GM18517 (cell line): ENCODE results near the gene IFNL1.
"Not testable (repeated sequence)": the region's sequence is repeated elsewhere in the genome, so short reads cannot be mapped to it uniquely, and the experiment has no call there.

Experiments
- ATAC-seq: cut with Tn5 transposase; IDR thresholded peaks from one replicate; pipeline ENCODE4 v1.9.1; 2021; ENCODE audit warnings: mild to moderate bottlenecking, moderate library complexity; ENCODE audit not compliant: unreplicated experiment

IFNL1 gene

DNA sequence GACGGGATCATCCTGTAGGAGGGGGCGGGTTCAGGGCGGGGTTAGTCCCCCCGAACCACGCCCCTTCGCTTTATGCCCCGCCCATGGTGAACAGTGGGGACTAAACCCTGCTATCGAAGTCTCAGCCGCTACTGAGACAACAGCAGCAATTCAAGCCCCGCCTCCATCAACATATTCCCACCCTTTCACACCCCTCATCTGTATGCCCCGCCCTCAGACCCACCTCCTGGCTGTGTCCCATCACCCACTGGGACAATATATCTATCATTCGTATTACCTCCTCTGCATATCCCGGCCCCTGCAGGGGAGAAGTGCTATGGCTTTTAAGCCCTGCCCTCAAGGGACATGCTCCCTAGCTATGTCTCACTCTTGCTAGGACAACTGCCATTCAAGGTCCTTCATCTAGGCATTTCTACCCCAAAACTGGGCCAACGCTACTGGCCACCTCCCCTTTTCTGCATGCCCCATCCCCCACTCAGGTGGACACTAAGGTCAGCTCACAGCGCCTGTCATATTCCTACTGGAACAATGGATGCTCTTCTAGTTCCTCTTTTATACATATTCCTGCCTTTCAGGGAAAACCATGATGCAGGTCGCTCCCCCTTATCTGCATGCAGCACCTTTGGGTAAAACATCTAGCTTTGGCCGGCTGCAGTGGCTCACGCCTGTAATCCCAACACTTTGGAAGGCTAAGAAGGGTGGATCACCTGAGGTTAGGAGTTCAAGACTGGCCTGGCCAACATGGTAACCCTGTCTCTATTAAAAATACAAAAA, 12.5 kb downstream of the IFNL1 start:
- ATAC-seq: no peak

DNA sequence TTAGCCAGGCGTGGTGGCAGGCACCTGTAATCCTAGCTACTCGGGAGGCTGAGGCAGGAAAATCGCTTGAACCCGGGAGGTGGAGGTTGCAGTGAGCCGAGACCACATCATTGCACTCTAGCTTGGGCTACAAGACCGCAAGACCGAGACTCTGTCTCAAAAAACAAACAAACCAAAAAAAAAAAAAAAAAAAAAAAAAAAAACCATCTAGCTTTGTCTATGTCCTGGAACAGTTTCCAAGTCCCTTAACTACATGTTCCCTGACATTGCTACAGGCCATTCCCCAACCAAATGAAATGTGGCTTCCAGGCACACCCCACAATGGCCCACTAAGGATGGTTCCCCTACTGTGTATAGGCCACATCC, 13.1 kb downstream of the IFNL1 start:
- not testable (repeated sequence) for ATAC-seq

- no peak for ATAC-seq
These were observed 14.5 kb downstream of the IFNL1 start for GRCh38 chr19:39310558-39311311.

GRCh38 chr19:39314016-39314728, 18.0 kb downstream of the IFNL1 start:
- ATAC-seq: no peak

- ATAC-seq: no peak
These were observed 19.7 kb downstream of the IFNL1 start for GRCh38 chr19:39315933-39316332.

GRCh38 chr19:39316627-39317321, 20.6 kb downstream of the IFNL1 start:
- ATAC-seq: no peak

- no peak for ATAC-seq
These were observed 21.3 kb downstream of the IFNL1 start for GRCh38 chr19:39317476-39317875.

GRCh38 chr19:39318071-39318470, 21.9 kb downstream of the IFNL1 start:
- no peak for ATAC-seq

DNA sequence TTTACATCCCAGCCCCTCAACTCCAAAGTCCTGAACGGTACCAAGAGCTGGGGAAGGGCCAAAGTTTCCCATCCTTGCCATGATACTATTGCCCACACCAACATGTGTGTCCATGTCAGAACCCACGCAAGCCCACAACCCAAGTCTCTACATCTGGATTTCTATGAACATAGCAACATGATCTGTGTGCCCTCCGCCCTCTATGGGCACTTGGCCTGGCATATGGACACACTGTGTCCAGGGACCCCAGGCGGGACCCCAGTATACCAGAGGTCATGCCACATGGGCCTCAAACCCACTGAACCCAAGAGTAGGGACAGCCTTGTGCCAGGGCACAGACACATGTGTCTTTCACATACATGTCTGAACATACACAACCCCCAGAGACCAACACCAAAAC, 22.5 kb downstream of the IFNL1 start:
- ATAC-seq: no peak

GRCh38 chr19:39319098-39319891, 23.1 kb downstream of the IFNL1 start:
- no peak for ATAC-seq

DNA sequence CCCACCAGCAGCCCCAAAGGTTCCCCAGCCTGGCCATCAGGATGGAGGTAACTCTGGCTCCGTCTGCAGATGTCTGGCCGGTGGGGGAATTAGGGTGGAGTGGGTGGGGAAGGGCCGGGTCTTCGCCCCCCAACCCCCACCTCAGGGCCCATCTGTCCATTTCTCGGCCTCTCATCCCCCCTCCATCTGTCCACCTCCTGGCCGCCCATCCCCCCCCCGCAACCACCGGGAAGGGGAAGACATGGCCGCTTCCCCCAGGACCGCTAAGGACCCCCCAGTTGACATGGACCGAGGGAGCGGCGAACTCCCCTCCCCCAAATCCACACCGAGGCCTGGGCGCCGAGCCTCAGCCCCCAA, 23.7 kb downstream of the IFNL1 start:
- ATAC-seq: no peak

- no peak for ATAC-seq
These were observed 25.1 kb downstream of the IFNL1 start for GRCh38 chr19:39321117-39321831.

DNA sequence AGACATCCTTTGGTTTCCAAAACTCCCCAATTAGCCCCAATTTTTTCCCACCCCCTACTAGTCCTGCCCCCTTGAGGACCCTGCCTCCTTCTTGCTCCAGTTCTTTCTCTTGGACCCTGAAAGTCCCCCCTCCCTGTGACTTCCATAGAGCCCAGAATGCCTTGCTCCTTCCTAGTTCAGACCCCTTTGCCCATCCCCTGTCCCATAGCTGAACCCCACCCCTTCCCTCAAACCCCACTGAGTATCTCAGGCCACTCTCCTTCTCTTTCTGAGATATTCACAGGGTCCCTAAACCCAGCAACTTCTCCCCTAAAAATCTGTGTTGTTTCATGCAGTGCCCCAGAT, 25.6 kb downstream of the IFNL1 start:
- no peak for ATAC-seq

DNA sequence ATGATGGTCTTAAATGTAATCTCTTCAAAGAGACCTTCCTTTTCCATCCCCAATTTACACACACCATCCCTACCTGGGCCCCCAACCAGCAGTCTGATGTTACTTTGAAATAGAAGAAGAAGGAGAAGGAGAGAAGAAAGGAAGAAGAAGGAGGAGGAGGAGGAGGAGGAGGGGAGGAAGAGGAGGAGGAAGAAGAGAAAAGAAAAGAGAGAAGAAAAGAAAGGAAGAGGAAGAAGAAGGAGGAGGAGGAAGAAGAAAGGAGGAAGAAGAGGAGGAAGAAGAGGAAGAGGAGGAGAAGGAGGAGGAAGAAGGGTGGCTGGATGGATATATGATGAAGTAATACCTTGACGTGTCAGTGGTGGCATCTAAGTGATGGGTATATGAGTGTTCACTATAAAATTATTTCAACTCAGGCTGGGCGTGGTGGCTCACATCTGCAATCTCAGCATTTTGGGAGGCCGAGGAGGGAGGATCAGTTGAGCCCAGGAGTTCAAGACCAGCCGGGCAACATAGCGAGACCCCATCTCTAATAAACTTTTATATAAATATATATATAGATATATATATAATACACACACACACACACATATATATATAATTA, 28.1 kb downstream of the IFNL1 start:
- ATAC-seq: no peak

- no peak for ATAC-seq
These were observed 29.8 kb downstream of the IFNL1 start for GRCh38 chr19:39325778-39326665.

DNA sequence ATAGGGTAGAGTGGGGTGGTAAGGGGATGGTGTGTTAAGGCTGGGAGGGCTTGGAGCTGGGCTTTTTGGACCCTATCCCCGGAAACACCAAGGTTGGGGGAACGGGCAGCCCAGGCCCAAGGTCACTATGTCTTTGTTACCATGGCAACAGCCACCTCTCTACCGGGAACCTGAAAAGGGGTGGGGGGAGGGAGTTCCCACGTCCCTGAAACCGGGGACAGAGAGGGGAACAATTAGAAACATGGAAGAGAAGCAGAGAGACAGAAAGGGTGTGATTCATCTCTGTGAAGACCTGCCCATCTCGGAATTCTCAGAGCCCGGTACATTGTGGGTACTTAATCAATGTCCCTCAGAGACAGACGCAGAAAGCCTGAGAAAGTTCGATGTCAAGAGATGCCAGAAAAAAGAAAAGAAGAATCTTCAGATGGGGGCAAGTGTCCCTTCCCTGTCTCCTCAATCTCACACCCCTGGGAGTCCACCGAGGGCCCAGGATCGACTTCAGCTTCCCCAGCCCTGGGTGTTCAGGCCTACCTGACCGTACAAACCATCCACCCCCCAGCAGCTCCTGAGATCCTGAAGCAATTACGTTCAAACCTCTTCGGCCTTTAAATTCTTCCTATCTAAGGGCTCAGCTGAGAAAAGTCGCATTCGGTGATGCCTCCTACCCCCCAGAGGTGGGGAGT, 31.3 kb downstream of the IFNL1 start:
- ATAC-seq: no peak

- no peak for ATAC-seq
These were observed 32.0 kb downstream of the IFNL1 start for GRCh38 chr19:39328046-39328705.
